OCI-M1 (cell line): Measurements from ENCODE around the gene GAS2.

Experiments
- DNase-seq: peaks from one replicate; lab custom pipeline; 2025; lab: John Stamatoyannopoulos, UW

GAS2 gene

GRCh38 chr11:22728600-22729389 lies 62.4 kb downstream of the GAS2 start:
- no peak for DNase-seq

GRCh38 chr11:22730319-22730718 lies 63.9 kb downstream of the GAS2 start:
- peak; percentile 53 for DNase-seq

DNA sequence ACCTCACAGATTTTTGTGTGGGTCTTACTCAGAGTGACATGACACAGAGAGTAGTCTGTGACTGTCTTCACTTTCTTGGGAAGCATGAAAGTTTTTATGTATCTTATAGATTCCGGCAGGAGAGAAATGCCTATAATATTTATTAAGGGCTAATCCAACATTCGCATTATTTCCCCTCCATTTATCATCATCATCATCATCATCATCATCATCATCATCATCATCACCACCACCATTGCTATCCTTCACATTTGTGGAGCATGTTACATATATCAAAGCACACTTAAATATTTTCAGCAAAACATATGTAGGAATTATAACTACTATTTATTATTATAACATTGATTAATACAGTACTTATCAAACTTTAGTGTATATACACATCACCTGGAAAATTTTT lies 66.2 kb downstream of the GAS2 start:
- DNase-seq, result no peak

- no peak for DNase-seq
These were observed 67.3 kb downstream of the GAS2 start for GRCh38 chr11:22733475-22734248.

- peak; percentile 88 for DNase-seq
These were observed 68.4 kb downstream of the GAS2 start for GRCh38 chr11:22734628-22735345.

- DNase-seq, result no peak
These were observed 75.8 kb downstream of the GAS2 start for GRCh38 chr11:22742157-22742613.

DNA sequence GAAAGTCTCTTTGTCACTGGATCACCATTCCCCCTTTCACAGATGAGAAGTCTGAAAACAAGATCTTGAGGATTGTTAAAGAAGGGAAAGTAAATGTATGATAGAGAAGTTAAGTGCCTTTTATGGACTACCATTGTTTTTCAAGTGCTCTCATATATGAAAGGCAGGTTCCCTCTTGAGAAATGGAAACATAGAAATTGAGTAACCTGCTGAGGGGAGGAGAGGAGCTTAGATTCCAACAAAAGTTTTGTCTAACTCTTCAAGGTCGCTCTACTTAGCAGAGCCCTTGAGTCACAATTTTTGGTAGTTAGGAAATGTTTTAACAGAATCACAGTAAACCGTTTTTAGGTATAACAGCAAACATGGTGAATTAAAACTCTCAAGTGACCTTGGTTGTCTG lies 83.1 kb downstream of the GAS2 start:
- peak; percentile 24 for DNase-seq

DNA sequence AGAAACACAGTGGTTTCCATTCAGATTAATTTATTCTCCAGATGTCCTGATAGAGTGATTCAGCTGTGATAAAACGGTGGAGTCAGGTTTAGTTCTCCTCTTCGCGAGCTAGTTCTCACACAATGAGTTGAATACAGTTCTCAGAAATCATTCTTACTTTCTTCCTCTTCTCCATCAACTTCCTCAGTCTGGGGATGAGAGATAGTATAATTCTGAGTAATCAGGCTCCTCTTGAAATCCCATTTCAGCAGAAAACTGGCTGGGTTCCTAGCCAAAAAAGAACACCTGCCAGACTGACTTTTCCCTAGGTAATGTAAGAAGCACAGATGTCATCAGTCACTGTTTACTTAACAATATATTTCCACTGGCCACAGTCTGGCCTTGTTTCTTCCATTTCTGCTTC lies 86.5 kb downstream of the GAS2 start:
- peak; percentile 95 for DNase-seq

GRCh38 chr11:22753416-22753815 lies 87.0 kb downstream of the GAS2 start:
- DNase-seq, result no peak

DNA sequence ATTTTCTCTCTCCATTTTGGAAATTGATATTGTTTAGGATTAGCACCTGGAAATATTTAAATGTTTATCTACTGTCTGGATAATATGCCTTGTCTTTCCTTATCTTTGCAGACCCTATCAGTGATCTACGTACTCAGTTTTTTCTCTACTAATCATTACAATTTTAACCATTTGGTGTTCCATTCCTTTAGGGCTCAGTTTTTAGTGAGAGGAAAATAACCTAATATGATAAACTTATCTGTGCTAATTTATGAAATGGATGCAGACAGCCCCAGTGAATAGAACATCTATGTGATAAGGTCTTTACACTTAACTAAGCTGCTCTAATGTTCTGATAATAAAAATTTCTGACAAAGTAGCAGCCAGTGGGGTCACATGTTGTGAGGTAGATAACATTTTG lies 94.7 kb downstream of the GAS2 start:
- no peak for DNase-seq

DNA sequence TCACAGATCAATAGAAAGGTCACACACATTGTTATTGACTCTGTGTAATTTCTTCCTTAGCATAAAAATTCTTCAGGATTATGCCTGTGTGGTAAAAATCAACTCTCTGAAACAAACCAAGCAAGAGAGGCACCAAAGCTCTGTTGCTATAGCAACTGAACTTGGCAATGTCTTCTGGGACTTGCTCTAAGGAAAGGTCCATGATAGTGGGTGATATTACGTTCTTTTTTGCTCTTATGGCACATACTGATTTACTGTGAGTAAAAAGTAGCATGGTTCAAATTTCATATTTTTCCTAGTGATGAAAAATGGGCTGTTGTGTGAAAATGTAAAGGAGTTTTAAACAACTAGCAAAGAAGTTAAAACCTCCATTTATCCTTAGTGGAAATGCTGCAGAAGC lies 96.8 kb downstream of the GAS2 start:
- no peak for DNase-seq

DNA sequence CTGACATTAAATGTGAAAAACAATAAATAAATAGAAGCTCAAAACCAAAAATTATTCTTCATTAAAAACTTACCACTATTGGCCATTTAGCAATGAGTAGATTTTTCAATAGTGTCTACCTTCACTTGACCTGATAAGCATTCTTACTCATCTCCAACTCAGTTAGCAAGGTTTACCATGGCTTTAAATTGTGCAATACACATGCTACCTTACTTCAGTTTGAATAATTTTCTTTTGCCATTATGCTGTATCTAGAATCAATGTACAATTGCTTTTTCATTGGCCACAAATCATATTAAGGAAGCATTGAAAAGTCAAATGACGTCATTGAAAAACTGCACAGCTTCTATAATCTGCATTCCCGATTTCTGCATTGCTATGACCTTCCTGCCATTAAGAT lies 98.3 kb downstream of the GAS2 start:
- no peak for DNase-seq

DNA sequence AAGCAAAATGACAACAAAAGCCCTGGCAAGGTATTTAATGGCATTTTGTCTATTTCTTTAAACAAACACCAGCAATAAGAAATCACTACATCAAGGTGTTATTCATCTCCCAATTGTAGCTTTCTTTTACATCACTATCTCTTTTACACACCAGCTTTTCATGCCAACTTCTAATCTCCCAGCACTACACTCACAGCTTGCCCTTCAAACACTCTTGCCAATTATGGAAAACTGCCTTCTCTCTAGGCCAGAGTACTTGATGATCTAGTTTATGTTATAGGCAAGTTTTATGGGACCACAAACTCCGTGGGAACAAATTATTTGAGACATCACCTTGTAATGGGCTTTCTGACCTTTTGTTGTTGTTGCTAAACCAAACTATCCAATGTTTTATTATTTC lies 101.9 kb downstream of the GAS2 start:
- no peak for DNase-seq

- no peak for DNase-seq
These were observed 102.7 kb downstream of the GAS2 start for GRCh38 chr11:22769081-22769480.

DNA sequence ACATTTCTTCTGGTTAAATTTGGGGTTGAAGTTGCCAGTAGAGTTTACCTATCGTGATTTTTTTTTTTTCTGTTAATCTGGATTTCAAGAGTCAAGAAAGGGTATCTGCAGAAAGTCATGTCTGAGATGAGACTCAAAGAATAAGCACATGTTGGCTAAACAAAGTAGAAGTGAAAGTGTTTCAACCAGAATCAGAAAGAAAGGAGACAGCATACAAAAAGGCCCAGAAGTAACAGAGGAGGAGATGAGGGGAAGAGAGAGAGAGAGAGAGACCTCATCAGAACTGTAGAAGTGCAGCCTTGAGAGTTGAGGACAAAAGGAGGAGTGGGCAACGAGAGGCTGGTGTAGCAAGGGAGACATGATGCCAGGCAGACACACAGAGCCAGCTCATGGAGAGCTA lies 108.3 kb downstream of the GAS2 start:
- DNase-seq, result peak; percentile 36

DNA sequence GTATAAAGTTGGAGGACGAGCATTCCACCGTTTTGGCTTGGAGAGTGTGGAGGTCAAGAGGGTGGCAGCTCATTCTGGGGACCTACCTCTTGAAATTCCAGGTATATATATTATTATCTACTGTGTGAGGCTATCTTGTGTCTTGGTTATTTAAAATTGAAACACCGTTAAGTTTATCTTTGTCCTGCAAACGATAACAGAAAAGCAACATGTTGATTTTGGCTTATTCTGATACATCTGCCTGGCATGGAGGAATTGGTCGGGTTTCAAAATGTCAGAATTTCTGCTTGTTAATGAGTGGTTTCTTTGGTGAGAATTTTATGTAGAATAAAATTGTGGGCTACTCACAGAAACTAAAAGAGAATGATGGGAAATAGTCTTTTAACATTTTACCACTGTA lies 108.8 kb downstream of the GAS2 start:
- DNase-seq, result no peak

DNA sequence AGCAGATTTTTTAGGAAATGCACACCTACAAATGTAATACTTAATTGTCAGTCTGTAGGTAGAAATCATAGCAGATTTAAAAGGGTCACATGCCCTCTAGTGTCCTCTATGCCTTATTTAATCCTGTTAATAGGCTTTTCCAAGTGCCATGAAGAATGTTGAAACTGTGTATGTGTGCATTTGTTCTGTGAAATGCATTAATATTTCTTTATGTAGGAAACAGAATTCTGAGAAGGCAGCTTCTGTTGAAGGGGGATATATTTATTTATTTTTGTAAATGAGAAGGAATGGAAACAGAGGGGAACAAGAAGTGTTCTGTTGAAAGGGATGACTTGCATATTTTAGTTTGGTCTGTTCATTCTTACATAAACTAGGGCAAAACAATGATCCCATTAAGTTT lies 112.2 kb downstream of the GAS2 start:
- peak; percentile 76 for DNase-seq

DNA sequence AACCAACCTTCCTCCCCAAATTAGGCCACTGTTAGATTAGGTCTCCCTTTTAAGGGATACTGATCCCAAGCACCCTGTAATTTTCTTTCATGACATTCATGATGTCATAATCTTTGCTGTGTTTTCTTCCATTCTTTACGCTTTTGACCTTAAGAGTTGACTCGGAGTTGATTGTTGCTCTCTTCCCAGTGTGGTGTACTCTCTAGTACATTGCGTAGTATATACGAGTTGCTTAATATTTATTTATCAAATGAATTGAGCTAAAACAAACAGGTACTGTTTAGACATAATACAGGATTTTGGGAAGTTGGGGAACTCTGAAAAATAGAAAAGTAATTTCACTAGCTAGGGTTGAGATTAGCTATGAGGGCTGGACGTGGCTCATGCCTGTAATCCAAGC lies 113.4 kb downstream of the GAS2 start:
- no peak for DNase-seq

DNA sequence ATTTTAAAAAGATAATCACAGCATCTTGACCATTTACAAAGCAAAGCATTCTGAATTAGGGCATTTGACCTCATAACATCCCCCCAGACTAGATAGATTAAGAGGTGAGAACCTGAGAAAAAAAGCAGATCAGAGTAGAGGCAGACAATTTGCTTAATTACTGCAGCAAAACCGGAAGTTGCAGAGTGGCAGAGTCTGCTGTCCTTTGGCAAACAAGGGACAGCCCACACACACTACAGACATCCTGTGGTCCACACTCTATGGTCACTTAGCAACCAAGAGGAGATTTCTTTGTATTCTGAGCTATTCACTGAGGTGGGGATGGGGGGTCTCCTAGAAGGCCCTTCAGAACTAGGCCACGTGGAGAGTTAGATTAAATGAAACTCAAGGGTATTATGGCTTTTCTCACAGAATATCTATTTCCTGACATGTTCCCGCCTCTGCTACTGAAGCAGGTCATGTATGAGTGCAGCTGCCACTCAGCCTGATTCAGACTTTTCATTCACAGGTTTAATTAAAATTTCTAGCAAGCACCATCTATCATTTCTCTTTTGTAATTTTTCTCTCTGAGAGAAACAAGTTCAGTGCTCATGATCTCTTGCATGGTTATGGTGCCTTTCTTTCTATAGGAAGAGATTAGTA lies 114.7 kb downstream of the GAS2 start:
- peak; percentile 8 for DNase-seq

- DNase-seq, result no peak
These were observed 118.8 kb downstream of the GAS2 start for GRCh38 chr11:22785251-22785650.

GRCh38 chr11:22786475-22786874 lies 120.1 kb downstream of the GAS2 start:
- no peak for DNase-seq

- no peak for DNase-seq
These were observed 120.6 kb downstream of the GAS2 start for GRCh38 chr11:22787055-22787454.
